GM23338 (cell line): Measurements from ENCODE around the gene SLC22A17. TPM values are rescaled to one million over a fixed set of nuclear protein-coding genes. Genes with fewer than 3 reads are reported as not detected.

Experiments used
- ATAC-seq: fragments of 200-7000 bp; cut with Tn5 transposase; 3 replicates; pipeline ENCODE4 v1.9.1; 2020
- DNase-seq: peaks from one replicate; pipeline ENCODE4 v3.0.0-alpha.2; 2015; ENCODE audit warnings: low spot score
- H2AFZ ChIP-seq: fragments of 200-600 bp; sonication (generic); 2 replicates; pipeline ENCODE4 v1.8.0; 2016; ENCODE audit warnings: antibody characterized with exemption, mild to moderate bottlenecking, moderate library complexity
- H3F3A ChIP-seq: fragments of 200-600 bp; sonication (generic); replicated peaks from 2 replicates; pipeline ENCODE4 v1.8.0; 2017; ENCODE audit warnings: antibody characterized with exemption, mixed run types, low read depth
- H3K27ac ChIP-seq: fragments of 200-600 bp; sonication (generic); 2 replicates; pipeline ENCODE4 v1.6.1; 2016; ENCODE audit warnings: low read depth
- H3K27me3 ChIP-seq: fragments of 200-600 bp; sonication (generic); 2 replicates; pipeline ENCODE4 v1.8.0; 2016; ENCODE audit warnings: mild to moderate bottlenecking, mixed run types, moderate library complexity; ENCODE audit not compliant: insufficient read depth
- H3K36me3 ChIP-seq: fragments of 200-600 bp; sonication (generic); 2 replicates; pipeline ENCODE4 v1.8.0; 2016; ENCODE audit warnings: mild to moderate bottlenecking; ENCODE audit not compliant: insufficient read depth
- H3K4me1 ChIP-seq: fragments of 200-600 bp; sonication (generic); 2 replicates; pipeline ENCODE4 v1.8.0; 2016; ENCODE audit warnings: mild to moderate bottlenecking, moderate library complexity; ENCODE audit not compliant: insufficient read depth
- H3K4me2 ChIP-seq: fragments of 200-600 bp; sonication (generic); 2 replicates; pipeline ENCODE4 v1.7.1; 2017; ENCODE audit warnings: mixed run types
- H3K4me3 ChIP-seq: fragments of 200-600 bp; sonication (generic); 2 replicates; pipeline ENCODE4 v1.6.1; 2016; ENCODE audit warnings: mixed run types
- H3K79me2 ChIP-seq: fragments of 200-600 bp; sonication (generic); replicated peaks from 2 replicates; pipeline ENCODE4 v1.8.0; 2017; ENCODE audit warnings: mild to moderate bottlenecking; ENCODE audit not compliant: insufficient read depth
- H3K9me2 ChIP-seq: fragments of 200-600 bp; sonication (generic); 2 replicates; pipeline ENCODE4 v1.8.0; 2017; ENCODE audit not compliant: insufficient read depth
- H4K20me1 ChIP-seq: fragments of 200-600 bp; sonication (generic); replicated peaks from 2 replicates; pipeline ENCODE4 v1.8.0; 2017; ENCODE audit warnings: mild to moderate bottlenecking; ENCODE audit not compliant: insufficient read depth
- H3K27ac Mint-ChIP-seq: 2 replicates; pipeline ENCODE4 v1.8.0; 2020; ENCODE audit warnings: inconsistent platforms, mild to moderate bottlenecking, moderate library complexity, mixed read lengths
- H3K27me3 Mint-ChIP-seq: 3 replicates; pipeline ENCODE4 v1.8.0; 2022; ENCODE audit warnings: low read depth, mild to moderate bottlenecking, moderate library complexity, mixed read lengths, inconsistent platforms; ENCODE audit not compliant: insufficient read depth, poor library complexity
- H3K36me3 Mint-ChIP-seq: 3 replicates; pipeline ENCODE4 v1.8.0; 2021; ENCODE audit warnings: low read depth, mild to moderate bottlenecking, inconsistent platforms, moderate library complexity, mixed read lengths
- H3K4me1 Mint-ChIP-seq: 3 replicates; pipeline ENCODE4 v1.8.0; 2020; ENCODE audit warnings: mild to moderate bottlenecking, inconsistent platforms, mixed read lengths
- H3K4me3 Mint-ChIP-seq: 3 replicates; pipeline ENCODE4 v1.8.0; 2021; ENCODE audit warnings: moderate library complexity, mild to moderate bottlenecking, inconsistent platforms, mixed read lengths
- H3K9me3 Mint-ChIP-seq: 3 replicates; pipeline ENCODE4 v1.8.0; 2020; ENCODE audit warnings: moderate library complexity, mild to moderate bottlenecking, inconsistent platforms, mixed read lengths
- CREB1 ChIP-seq: fragments of 250-450 bp; sonication (Bioruptor Pico); IDR thresholded peaks from 2 replicates; pipeline ENCODE4 v1.5.0; 2020; ENCODE audit warnings: low read depth, mild to moderate bottlenecking, moderate library complexity
- EZH2 ChIP-seq: fragments of 200-600 bp; sonication (generic); IDR thresholded peaks from one replicate; pipeline ENCODE4 v1.8.0; 2017; ENCODE audit warnings: antibody characterized with exemption, mild to moderate bottlenecking, low read depth; ENCODE audit not compliant: unreplicated experiment
- EZH2phosphoT487 ChIP-seq: fragments of 200-600 bp; sonication (generic); IDR thresholded peaks from one replicate; pipeline ENCODE4 v1.8.1; 2018; ENCODE audit warnings: antibody characterized with exemption; ENCODE audit not compliant: unreplicated experiment
- JUNB ChIP-seq: IDR thresholded peaks from one replicate; pipeline ENCODE4 v1.6.1; 2016; ENCODE audit warnings: antibody characterized with exemption; ENCODE audit not compliant: unreplicated experiment
- NANOG ChIP-seq: IDR thresholded peaks from 2 replicates; pipeline ENCODE4 v1.6.1; 2016; ENCODE audit warnings: antibody characterized with exemption, borderline replicate concordance
- POLR2AphosphoS5 ChIP-seq: IDR thresholded peaks from 2 replicates; pipeline ENCODE4 v1.6.1; 2016; ENCODE audit warnings: antibody characterized with exemption, low read depth
- STAT1 ChIP-seq: IDR thresholded peaks from one replicate; pipeline ENCODE4 v1.6.1; 2016; ENCODE audit warnings: antibody characterized with exemption; ENCODE audit not compliant: unreplicated experiment
- ZNF114 ChIP-seq: fragments of 250-450 bp; sonication (Bioruptor Pico); IDR thresholded peaks from 2 replicates; pipeline ENCODE4 v1.5.0; 2020; ENCODE audit warnings: mild to moderate bottlenecking, moderate library complexity
- ZNF331 ChIP-seq: fragments of 250-450 bp; sonication (Bioruptor Pico); IDR thresholded peaks from 2 replicates; pipeline ENCODE4 v1.5.0; 2020; ENCODE audit warnings: low read depth, mild to moderate bottlenecking, moderate library complexity
- polyA plus RNA-seq: library from polyadenylated mRNA; unstranded; fragments of >200 nt; fragmentation: Nextera tagmentation; extraction: Ambion mirVana; gene quantifications from 2 replicates; pipeline ENCODE4 v1.2.1, GENCODE V29; 2016
- total RNA-seq: library from RNA; depleted of rRNA; stranded (reverse); fragments of >200 nt; shearing (Covaris generic); gene quantifications from 2 replicates; pipeline ENCODE4 v1.2.3, GENCODE V29; 2014
- TF ChIP-seq, protein P1 (sequence below): IDR thresholded peaks from one replicate; pipeline ENCODE4 v1.6.1; 2018; ENCODE audit warnings: antibody characterized with exemption; ENCODE audit not compliant: unreplicated experiment
- TF ChIP-seq, protein P2 (sequence below): IDR thresholded peaks from 2 replicates; pipeline ENCODE4 v1.6.1; 2016; ENCODE audit warnings: antibody characterized with exemption
- TF ChIP-seq, protein P3 (sequence below), 2 experiments: fragments of 200-600 bp in 1 of 2; sonication (generic) in 1 of 2; conservative IDR thresholded peaks; 2 replicates each; pipeline versions ENCODE4 v1.5.1 to v1.6.1; 2016 to 2017; ENCODE audit warnings: antibody characterized with exemption in 2 of 2, low read depth in 2 of 2, mild to moderate bottlenecking in 2 of 2, moderate library complexity in 1 of 2

SLC22A17 gene
- total and polyA plus RNA-seq, 2 experiments from 2014 or later, result 28.6 to 56.6 TPM

DNA sequence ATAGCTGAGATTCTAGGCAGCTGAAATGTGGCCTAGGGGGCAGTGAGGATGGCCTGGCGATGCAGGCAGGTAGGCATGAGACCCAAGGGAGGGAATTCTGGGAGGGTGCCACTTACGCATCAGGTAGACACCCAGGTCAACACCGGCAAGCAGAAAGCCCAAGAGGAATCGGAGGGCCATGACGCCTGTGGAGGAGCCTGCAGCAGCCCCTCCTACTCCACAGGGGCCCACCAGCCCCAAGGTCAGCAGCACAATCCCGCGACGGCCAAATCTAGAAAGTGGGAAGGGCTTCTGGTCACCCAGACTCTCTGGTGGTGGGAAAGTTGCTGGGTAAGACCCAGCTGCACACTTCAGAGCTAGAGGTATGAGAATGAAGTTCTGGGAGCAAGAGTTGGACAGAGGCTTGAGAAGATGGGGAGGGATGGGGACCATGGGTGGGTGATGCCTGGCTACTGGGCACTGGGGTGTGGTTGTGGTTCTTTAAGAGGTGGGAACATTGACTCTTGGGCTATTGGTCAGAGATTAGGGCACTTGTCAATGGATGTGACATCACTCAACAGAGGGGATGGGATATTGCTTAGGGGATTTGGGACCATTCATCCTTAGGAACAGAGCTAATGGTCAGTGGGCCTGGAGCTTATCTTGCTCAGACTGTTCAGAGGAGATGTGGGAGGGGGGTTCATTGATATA lies 3.4 kb downstream of the SLC22A17 start (continued):
- TF ChIP-seq, protein P1, sequence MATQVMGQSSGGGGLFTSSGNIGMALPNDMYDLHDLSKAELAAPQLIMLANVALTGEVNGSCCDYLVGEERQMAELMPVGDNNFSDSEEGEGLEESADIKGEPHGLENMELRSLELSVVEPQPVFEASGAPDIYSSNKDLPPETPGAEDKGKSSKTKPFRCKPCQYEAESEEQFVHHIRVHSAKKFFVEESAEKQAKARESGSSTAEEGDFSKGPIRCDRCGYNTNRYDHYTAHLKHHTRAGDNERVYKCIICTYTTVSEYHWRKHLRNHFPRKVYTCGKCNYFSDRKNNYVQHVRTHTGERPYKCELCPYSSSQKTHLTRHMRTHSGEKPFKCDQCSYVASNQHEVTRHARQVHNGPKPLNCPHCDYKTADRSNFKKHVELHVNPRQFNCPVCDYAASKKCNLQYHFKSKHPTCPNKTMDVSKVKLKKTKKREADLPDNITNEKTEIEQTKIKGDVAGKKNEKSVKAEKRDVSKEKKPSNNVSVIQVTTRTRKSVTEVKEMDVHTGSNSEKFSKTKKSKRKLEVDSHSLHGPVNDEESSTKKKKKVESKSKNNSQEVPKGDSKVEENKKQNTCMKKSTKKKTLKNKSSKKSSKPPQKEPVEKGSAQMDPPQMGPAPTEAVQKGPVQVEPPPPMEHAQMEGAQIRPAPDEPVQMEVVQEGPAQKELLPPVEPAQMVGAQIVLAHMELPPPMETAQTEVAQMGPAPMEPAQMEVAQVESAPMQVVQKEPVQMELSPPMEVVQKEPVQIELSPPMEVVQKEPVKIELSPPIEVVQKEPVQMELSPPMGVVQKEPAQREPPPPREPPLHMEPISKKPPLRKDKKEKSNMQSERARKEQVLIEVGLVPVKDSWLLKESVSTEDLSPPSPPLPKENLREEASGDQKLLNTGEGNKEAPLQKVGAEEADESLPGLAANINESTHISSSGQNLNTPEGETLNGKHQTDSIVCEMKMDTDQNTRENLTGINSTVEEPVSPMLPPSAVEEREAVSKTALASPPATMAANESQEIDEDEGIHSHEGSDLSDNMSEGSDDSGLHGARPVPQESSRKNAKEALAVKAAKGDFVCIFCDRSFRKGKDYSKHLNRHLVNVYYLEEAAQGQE, result no peak
- no peak for TF ChIP-seq NANOG
- no peak for TF ChIP-seq JUNB
- TF ChIP-seq EZH2phosphoT487, result no peak
- TF ChIP-seq STAT1, result no peak
- no peak for TF ChIP-seq ZNF331 (CRISPR knock-in tag)
- TF ChIP-seq EZH2, result no peak
- TF ChIP-seq ZNF114 (CRISPR knock-in tag), result no peak
- TF ChIP-seq POLR2AphosphoS5, result no peak
- TF ChIP-seq CREB1 (CRISPR knock-in tag), result no peak

DNA sequence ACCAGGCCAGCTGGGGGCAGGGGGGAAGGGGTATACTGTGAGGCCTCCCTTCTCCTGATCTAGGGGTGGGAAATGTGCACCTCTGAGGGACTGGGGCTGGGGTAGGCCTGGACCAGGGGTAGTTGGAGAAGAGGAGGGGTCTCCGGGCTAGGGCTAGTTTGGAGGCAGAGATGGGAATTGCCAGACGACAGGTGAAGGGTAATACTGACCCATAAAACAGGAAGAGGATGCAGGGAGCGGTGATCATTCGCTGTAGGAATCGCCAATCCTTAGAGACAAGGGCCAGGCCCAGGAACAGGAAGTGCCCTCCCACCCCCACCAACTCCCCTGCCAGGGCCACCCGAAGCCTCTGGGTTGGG lies 4.4 kb downstream of the SLC22A17 start:
- peaks cover 19% of the 10 kb centered on the region for H3K27me3 ChIP-seq
- H3K36me3 Mint-ChIP-seq, result peaks cover 9% of the 10 kb centered on the region
- no peak overlapping the region for H3K4me2 ChIP-seq
- H3K9me2 ChIP-seq, result no peaks in the 10 kb centered on the region
- peaks cover 6% of the 10 kb centered on the region; the same call in 1 of the 2 replicates for H3F3A ChIP-seq
- TF ChIP-seq, protein P2, sequence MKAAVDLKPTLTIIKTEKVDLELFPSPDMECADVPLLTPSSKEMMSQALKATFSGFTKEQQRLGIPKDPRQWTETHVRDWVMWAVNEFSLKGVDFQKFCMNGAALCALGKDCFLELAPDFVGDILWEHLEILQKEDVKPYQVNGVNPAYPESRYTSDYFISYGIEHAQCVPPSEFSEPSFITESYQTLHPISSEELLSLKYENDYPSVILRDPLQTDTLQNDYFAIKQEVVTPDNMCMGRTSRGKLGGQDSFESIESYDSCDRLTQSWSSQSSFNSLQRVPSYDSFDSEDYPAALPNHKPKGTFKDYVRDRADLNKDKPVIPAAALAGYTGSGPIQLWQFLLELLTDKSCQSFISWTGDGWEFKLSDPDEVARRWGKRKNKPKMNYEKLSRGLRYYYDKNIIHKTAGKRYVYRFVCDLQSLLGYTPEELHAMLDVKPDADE, result no peak
- TF ChIP-seq NANOG (no peak), STAT1 (no peak), CREB1 (CRISPR knock-in tag) (no peak), ZNF114 (CRISPR knock-in tag) (no peak)
- TF ChIP-seq, protein P3, sequence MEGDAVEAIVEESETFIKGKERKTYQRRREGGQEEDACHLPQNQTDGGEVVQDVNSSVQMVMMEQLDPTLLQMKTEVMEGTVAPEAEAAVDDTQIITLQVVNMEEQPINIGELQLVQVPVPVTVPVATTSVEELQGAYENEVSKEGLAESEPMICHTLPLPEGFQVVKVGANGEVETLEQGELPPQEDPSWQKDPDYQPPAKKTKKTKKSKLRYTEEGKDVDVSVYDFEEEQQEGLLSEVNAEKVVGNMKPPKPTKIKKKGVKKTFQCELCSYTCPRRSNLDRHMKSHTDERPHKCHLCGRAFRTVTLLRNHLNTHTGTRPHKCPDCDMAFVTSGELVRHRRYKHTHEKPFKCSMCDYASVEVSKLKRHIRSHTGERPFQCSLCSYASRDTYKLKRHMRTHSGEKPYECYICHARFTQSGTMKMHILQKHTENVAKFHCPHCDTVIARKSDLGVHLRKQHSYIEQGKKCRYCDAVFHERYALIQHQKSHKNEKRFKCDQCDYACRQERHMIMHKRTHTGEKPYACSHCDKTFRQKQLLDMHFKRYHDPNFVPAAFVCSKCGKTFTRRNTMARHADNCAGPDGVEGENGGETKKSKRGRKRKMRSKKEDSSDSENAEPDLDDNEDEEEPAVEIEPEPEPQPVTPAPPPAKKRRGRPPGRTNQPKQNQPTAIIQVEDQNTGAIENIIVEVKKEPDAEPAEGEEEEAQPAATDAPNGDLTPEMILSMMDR (conservative IDR thresholded peaks at IDR 0.05; ENCODE audit: low read depth in 2 of 2), result no peak
- H3K27ac Mint-ChIP-seq, result no peak overlapping the region; the same call in 1 of the 2 replicates
- H3K27ac ChIP-seq, result no peak overlapping the region
- peaks cover 9% of the 10 kb centered on the region for H3K27me3 Mint-ChIP-seq
- peaks cover 15% of the 10 kb centered on the region for H3K4me1 ChIP-seq
- H3K4me1 Mint-ChIP-seq, result peaks cover 20% of the 10 kb centered on the region
- H3K79me2 ChIP-seq, result no peaks in the 10 kb centered on the region
- H4K20me1 ChIP-seq, result peaks cover 5% of the 10 kb centered on the region; the same call in 1 of the 2 replicates
- H3K36me3 ChIP-seq, result no peaks in the 10 kb centered on the region
- no peak overlapping the region for H2AFZ ChIP-seq
- H3K4me3 ChIP-seq, result no peak overlapping the region
- no peak for DNase-seq
- no peak overlapping the region for H3K4me3 Mint-ChIP-seq
- no peaks in the 10 kb centered on the region; the same call in 1 of the 3 replicates for H3K9me3 Mint-ChIP-seq
- no peak for ATAC-seq
